Amniotic epithelial cell (primary cell): ENCODE data around the gene TIAM1.
"Not testable (repeated sequence)": the region's sequence is repeated elsewhere in the genome, so short reads cannot be mapped to it uniquely, and the experiment has no call there.

Experiments
- DNase-seq: peaks from one replicate; pipeline ENCODE4 v3.0.0-alpha.2; 2010; ENCODE audit warnings: low read depth

Gene TIAM1

GRCh38 chr21:31253684-31254083 lies 90.4 kb downstream of the TIAM1 start:
- DNase-seq, result no peak

- DNase-seq, result no peak
Observed at GRCh38 chr21:31252611-31253010, 91.5 kb downstream of the TIAM1 start.

- no peak for DNase-seq
Observed at GRCh38 chr21:31252091-31252490, 92.0 kb downstream of the TIAM1 start.

- no peak for DNase-seq
Observed at GRCh38 chr21:31251686-31252085, 92.4 kb downstream of the TIAM1 start.

GRCh38 chr21:31248598-31248997 lies 95.5 kb downstream of the TIAM1 start:
- DNase-seq, result peak; percentile 29

- no peak for DNase-seq
Observed at GRCh38 chr21:31243611-31244010, 100.5 kb downstream of the TIAM1 start.

GRCh38 chr21:31236528-31236927 lies 107.5 kb downstream of the TIAM1 start:
- DNase-seq, result no peak

- peak; percentile 43 for DNase-seq
Observed at GRCh38 chr21:31235671-31236450, 108.2 kb downstream of the TIAM1 start.

- no peak for DNase-seq
Observed at GRCh38 chr21:31234936-31235335, 109.1 kb downstream of the TIAM1 start.

- DNase-seq, result no peak
Observed at GRCh38 chr21:31233711-31234110, 110.3 kb downstream of the TIAM1 start.

GRCh38 chr21:31232344-31232743 lies 111.7 kb downstream of the TIAM1 start:
- no peak for DNase-seq

- no peak for DNase-seq
Observed at GRCh38 chr21:31230937-31231336, 113.1 kb downstream of the TIAM1 start.

GRCh38 chr21:31228723-31229122 lies 115.3 kb downstream of the TIAM1 start:
- DNase-seq, result not testable (repeated sequence)

- no peak for DNase-seq
Observed at GRCh38 chr21:31225713-31226112, 118.3 kb downstream of the TIAM1 start.

GRCh38 chr21:31222142-31222541 lies 121.9 kb downstream of the TIAM1 start:
- peak; percentile 35 for DNase-seq

GRCh38 chr21:31221043-31221442 lies 123.0 kb downstream of the TIAM1 start:
- no peak for DNase-seq

- peak; percentile 27 for DNase-seq
Observed at GRCh38 chr21:31220575-31220974, 123.5 kb downstream of the TIAM1 start.

- DNase-seq, result no peak
Observed at GRCh38 chr21:31218830-31219608, 125.0 kb downstream of the TIAM1 start.

GRCh38 chr21:31216206-31216605 lies 127.9 kb downstream of the TIAM1 start:
- peak; percentile 85 for DNase-seq

GRCh38 chr21:31213787-31214186 lies 130.3 kb downstream of the TIAM1 start:
- DNase-seq, result no peak

- no peak for DNase-seq
Observed at GRCh38 chr21:31211836-31212235, 132.2 kb downstream of the TIAM1 start.

- no peak for DNase-seq
Observed at GRCh38 chr21:31205412-31205811, 138.6 kb downstream of the TIAM1 start.

GRCh38 chr21:31204801-31205200 lies 139.3 kb downstream of the TIAM1 start:
- no peak for DNase-seq
